SK-N-SH treated with all-trans-retinoic acid at 6 μM for 48 hours (cell line): ENCODE data around the gene UBASH3B.

Experiments used
- ATAC-seq: fragments of 200-7000 bp; cut with Tn5 transposase; 3 replicates; pipeline ENCODE4 v1.9.1; 2020; ENCODE audit warnings: mild to moderate bottlenecking, moderate library complexity
- ARNTL ChIP-seq: fragments of 450-650 bp; formaldehyde crosslinking; IDR thresholded peaks from 2 replicates; pipeline ENCODE4 v1.5.0; 2020; ENCODE audit warnings: low read depth, mild to moderate bottlenecking, moderate library complexity, borderline replicate concordance
- BACH2 ChIP-seq: fragments of 250-450 bp; sonication (Bioruptor Pico); IDR thresholded peaks from 2 replicates; pipeline ENCODE4 v1.9.0; 2021; ENCODE audit warnings: mild to moderate bottlenecking, borderline replicate concordance
- CSDC2 ChIP-seq: fragments of 250-450 bp; sonication (Bioruptor Pico); IDR thresholded peaks from 2 replicates; pipeline ENCODE4 v1.5.0; 2020; ENCODE audit warnings: mild to moderate bottlenecking, moderate library complexity
- GLIS3 ChIP-seq: fragments of 250-450 bp; sonication (Bioruptor Pico); IDR thresholded peaks from 2 replicates; pipeline ENCODE4 v1.5.0; 2020; ENCODE audit warnings: mild to moderate bottlenecking, moderate library complexity
- ISL1 ChIP-seq: fragments of 250-450 bp; sonication (Bioruptor Pico); IDR thresholded peaks from 2 replicates; pipeline ENCODE4 v2.1.2; 2022; ENCODE audit warnings: mild to moderate bottlenecking, moderate library complexity
- OSR1 ChIP-seq: fragments of 250-450 bp; sonication (Bioruptor Pico); IDR thresholded peaks from 2 replicates; pipeline ENCODE4 v1.8.0; 2022; ENCODE audit warnings: moderate library complexity, mild to moderate bottlenecking, inconsistent platforms
- PATZ1 ChIP-seq: fragments of 250-450 bp; sonication (Bioruptor Pico); IDR thresholded peaks from 2 replicates; pipeline ENCODE4 v1.8.0; 2020; ENCODE audit warnings: mild to moderate bottlenecking, moderate library complexity, borderline replicate concordance
- POU6F1 ChIP-seq: fragments of 250-450 bp; sonication (Bioruptor Pico); IDR thresholded peaks from 2 replicates; pipeline ENCODE4 v1.8.0; 2021; ENCODE audit warnings: low read depth, mild to moderate bottlenecking, moderate library complexity, borderline replicate concordance
- PPARA ChIP-seq: fragments of 250-450 bp; sonication (Bioruptor Pico); IDR thresholded peaks from 2 replicates; pipeline ENCODE4 v1.5.0; 2020; ENCODE audit warnings: mild to moderate bottlenecking, borderline replicate concordance
- RARB ChIP-seq: fragments of 250-450 bp; sonication (Bioruptor Pico); IDR thresholded peaks from 2 replicates; pipeline ENCODE4 v1.8.0; 2021; ENCODE audit warnings: mild to moderate bottlenecking, moderate library complexity
- SNAI2 ChIP-seq: fragments of 250-450 bp; sonication (Bioruptor Pico); IDR thresholded peaks from 2 replicates; pipeline ENCODE4 v1.5.0; 2020; ENCODE audit warnings: mild to moderate bottlenecking, moderate library complexity
- TCF4 ChIP-seq: fragments of 250-450 bp; sonication (Bioruptor Pico); IDR thresholded peaks from 2 replicates; pipeline ENCODE4 v1.8.0; 2021; ENCODE audit warnings: mild to moderate bottlenecking, moderate library complexity, borderline replicate concordance
- TOX ChIP-seq: fragments of 250-450 bp; sonication (Bioruptor Pico); IDR thresholded peaks from 2 replicates; pipeline ENCODE4 v1.8.0; 2021; ENCODE audit warnings: mild to moderate bottlenecking, moderate library complexity, borderline replicate concordance
- TSHZ2 ChIP-seq: fragments of 250-450 bp; sonication (Bioruptor Pico); IDR thresholded peaks from 2 replicates; pipeline ENCODE4 v1.5.0; 2020; ENCODE audit warnings: mild to moderate bottlenecking, moderate library complexity
- ZFP3 ChIP-seq: fragments of 250-450 bp; sonication (Bioruptor Pico); IDR thresholded peaks from 2 replicates; pipeline ENCODE4 v1.5.0; 2020; ENCODE audit warnings: mild to moderate bottlenecking, moderate library complexity
- ZFP30 ChIP-seq: fragments of 450-650 bp; formaldehyde crosslinking; IDR thresholded peaks from 2 replicates; pipeline ENCODE4 v1.5.0; 2022; ENCODE audit warnings: mild to moderate bottlenecking, moderate library complexity
- ZNF565 ChIP-seq: fragments of 450-650 bp; formaldehyde crosslinking; conservative IDR thresholded peaks from 2 replicates; pipeline ENCODE4 v1.5.0; 2020; ENCODE audit warnings: low read depth, mild to moderate bottlenecking, moderate library complexity
- ZNF70 ChIP-seq: fragments of 450-650 bp; formaldehyde crosslinking; IDR thresholded peaks from 2 replicates; pipeline ENCODE4 v1.5.0; 2020; ENCODE audit warnings: mild to moderate bottlenecking, moderate library complexity
- ZNF8 ChIP-seq: fragments of 450-650 bp; formaldehyde crosslinking; IDR thresholded peaks from 2 replicates; pipeline ENCODE4 v1.5.0; 2020; ENCODE audit warnings: mild to moderate bottlenecking, moderate library complexity
- TF ChIP-seq, protein P1 (sequence below): fragments of 250-450 bp; sonication (Bioruptor Pico); IDR thresholded peaks from 2 replicates; pipeline ENCODE4 v1.5.1; 2021; ENCODE audit warnings: mild to moderate bottlenecking, moderate library complexity

Gene UBASH3B

GRCh38 chr11:122799406-122800105 lies 144.0 kb downstream of the UBASH3B start:
- TF ChIP-seq ZNF8 (CRISPR knock-in tag) (no peak), ARNTL (no peak), ZNF565 (no peak), TSHZ2 (CRISPR knock-in tag) (no peak), OSR1 (CRISPR knock-in tag) (no peak), SNAI2 (CRISPR knock-in tag) (no peak), CSDC2 (CRISPR knock-in tag) (no peak), ISL1 (CRISPR knock-in tag) (no peak), BACH2 (CRISPR knock-in tag) (no peak), RARB (CRISPR knock-in tag) (no peak), ZFP30 (CRISPR knock-in tag) (no peak), POU6F1 (no peak)
- ATAC-seq: no peak

GRCh38 chr11:122802876-122803275 lies 147.4 kb downstream of the UBASH3B start:
- TF ChIP-seq ARNTL (no peak), ZFP3 (CRISPR knock-in tag) (no peak), TSHZ2 (CRISPR knock-in tag) (no peak), PATZ1 (no peak), TOX (CRISPR knock-in tag) (no peak)
- TF ChIP-seq, all 23 proteins: peak for 0
- ATAC-seq: no peak

DNA sequence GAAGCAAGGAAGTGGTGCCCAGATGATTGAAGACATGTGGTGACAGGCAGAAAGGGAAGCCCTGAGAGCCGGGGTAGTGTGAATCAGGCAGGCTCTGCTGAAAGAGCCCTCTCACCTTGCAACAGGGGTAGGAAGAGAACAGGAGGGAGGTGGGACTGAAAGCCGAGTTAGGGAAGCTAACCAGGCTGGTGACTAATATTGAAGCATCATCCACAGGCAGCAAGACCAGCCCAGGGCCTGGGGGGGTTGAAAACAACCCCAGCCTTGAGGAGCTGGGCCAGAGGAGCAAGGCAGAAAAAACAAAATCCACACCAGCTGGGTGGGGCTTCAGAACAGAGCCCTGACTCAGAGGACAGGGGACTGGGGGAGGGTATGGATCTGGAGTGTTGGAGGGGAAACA lies 147.8 kb downstream of the UBASH3B start:
- TF ChIP-seq ZNF8 (CRISPR knock-in tag) (no peak), PPARA (CRISPR knock-in tag) (no peak)
- TF ChIP-seq, protein P1, sequence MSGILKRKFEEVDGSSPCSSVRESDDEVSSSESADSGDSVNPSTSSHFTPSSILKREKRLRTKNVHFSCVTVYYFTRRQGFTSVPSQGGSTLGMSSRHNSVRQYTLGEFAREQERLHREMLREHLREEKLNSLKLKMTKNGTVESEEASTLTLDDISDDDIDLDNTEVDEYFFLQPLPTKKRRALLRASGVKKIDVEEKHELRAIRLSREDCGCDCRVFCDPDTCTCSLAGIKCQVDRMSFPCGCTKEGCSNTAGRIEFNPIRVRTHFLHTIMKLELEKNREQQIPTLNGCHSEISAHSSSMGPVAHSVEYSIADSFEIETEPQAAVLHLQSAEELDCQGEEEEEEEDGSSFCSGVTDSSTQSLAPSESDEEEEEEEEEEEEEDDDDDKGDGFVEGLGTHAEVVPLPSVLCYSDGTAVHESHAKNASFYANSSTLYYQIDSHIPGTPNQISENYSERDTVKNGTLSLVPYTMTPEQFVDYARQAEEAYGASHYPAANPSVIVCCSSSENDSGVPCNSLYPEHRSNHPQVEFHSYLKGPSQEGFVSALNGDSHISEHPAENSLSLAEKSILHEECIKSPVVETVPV (CRISPR knock-in tag): no peak
- TF ChIP-seq, all 23 proteins: peak for 0
- peak; percentile 59 for ATAC-seq

- ATAC-seq: no peak; the same call in 2 of the 3 replicates
- TF ChIP-seq TSHZ2 (CRISPR knock-in tag) (no peak), GLIS3 (no peak), OSR1 (CRISPR knock-in tag) (no peak), CSDC2 (CRISPR knock-in tag) (no peak), TCF4 (CRISPR knock-in tag) (no peak), ZNF70 (CRISPR knock-in tag) (no peak), ZFP30 (CRISPR knock-in tag) (no peak), ARNTL (no peak), BACH2 (CRISPR knock-in tag) (no peak)
- TF ChIP-seq, protein P1 (CRISPR knock-in tag): no peak
These were observed 148.2 kb downstream of the UBASH3B start for GRCh38 chr11:122803716-122804115.
